NCI-H345 (cell line): Measurements from ENCODE around the gene KCNN3.
A peak's percentile ranks its signal among the peaks of the same experiment; 100 is the strongest.

ENCODE experiments used
- DNase-seq: peaks from one replicate; lab custom pipeline; 2025; lab: John Stamatoyannopoulos, UW

Gene KCNN3

GRCh38 chr1:154816369-154816768 lies 53.7 kb downstream of the KCNN3 start:
- no peak for DNase-seq

- peak; percentile 61 for DNase-seq
Observed at GRCh38 chr1:154813846-154814505, 56.1 kb downstream of the KCNN3 start.

GRCh38 chr1:154813300-154813816 lies 56.7 kb downstream of the KCNN3 start:
- peak; percentile 94 for DNase-seq

- no peak for DNase-seq
Observed at GRCh38 chr1:154812877-154813276, 57.2 kb downstream of the KCNN3 start.

GRCh38 chr1:154810571-154810970 lies 59.5 kb downstream of the KCNN3 start:
- DNase-seq, result no peak

GRCh38 chr1:154809436-154810413 lies 60.4 kb downstream of the KCNN3 start:
- no peak for DNase-seq

- no peak for DNase-seq
Observed at GRCh38 chr1:154808909-154809262, 61.2 kb downstream of the KCNN3 start.

GRCh38 chr1:154808261-154808908 lies 61.7 kb downstream of the KCNN3 start:
- no peak for DNase-seq

- DNase-seq, result no peak
Observed at GRCh38 chr1:154807048-154807591, 63.0 kb downstream of the KCNN3 start.

- no peak for DNase-seq
Observed at GRCh38 chr1:154806333-154806732, 63.7 kb downstream of the KCNN3 start.

- DNase-seq, result no peak
Observed at GRCh38 chr1:154802982-154803920, 66.8 kb downstream of the KCNN3 start.

- DNase-seq, result no peak
Observed at GRCh38 chr1:154802336-154802969, 67.6 kb downstream of the KCNN3 start.

- DNase-seq, result no peak
Observed at GRCh38 chr1:154801234-154802011, 68.7 kb downstream of the KCNN3 start.

- no peak for DNase-seq
Observed at GRCh38 chr1:154799188-154799587, 70.9 kb downstream of the KCNN3 start.

- DNase-seq, result no peak
Observed at GRCh38 chr1:154798645-154799044, 71.4 kb downstream of the KCNN3 start.

- DNase-seq, result no peak
Observed at GRCh38 chr1:154797175-154797574, 72.9 kb downstream of the KCNN3 start.

- DNase-seq, result no peak
Observed at GRCh38 chr1:154796303-154796892, 73.7 kb downstream of the KCNN3 start.

GRCh38 chr1:154794608-154795007 lies 75.5 kb downstream of the KCNN3 start:
- DNase-seq, result no peak

GRCh38 chr1:154793685-154794084 lies 76.4 kb downstream of the KCNN3 start:
- DNase-seq, result no peak
